GM23338 (cell line): ENCODE data around the gene ANAPC2. TPM values are rescaled to one million over a fixed set of nuclear protein-coding genes. Genes with fewer than 3 reads are reported as not detected.

ENCODE experiments used
- ATAC-seq: fragments of 200-7000 bp; cut with Tn5 transposase; 3 replicates; pipeline ENCODE4 v1.9.1; 2020
- DNase-seq: peaks from one replicate; pipeline ENCODE4 v3.0.0-alpha.2; 2015; ENCODE audit warnings: low spot score
- H2AFZ ChIP-seq: fragments of 200-600 bp; sonication (generic); 2 replicates; pipeline ENCODE4 v1.8.0; 2016; ENCODE audit warnings: antibody characterized with exemption, mild to moderate bottlenecking, moderate library complexity
- H3F3A ChIP-seq: fragments of 200-600 bp; sonication (generic); replicated peaks from 2 replicates; pipeline ENCODE4 v1.8.0; 2017; ENCODE audit warnings: antibody characterized with exemption, mixed run types, low read depth
- H3K27ac ChIP-seq: fragments of 200-600 bp; sonication (generic); 2 replicates; pipeline ENCODE4 v1.6.1; 2016; ENCODE audit warnings: low read depth
- H3K27me3 ChIP-seq: fragments of 200-600 bp; sonication (generic); 2 replicates; pipeline ENCODE4 v1.8.0; 2016; ENCODE audit warnings: mild to moderate bottlenecking, mixed run types, moderate library complexity; ENCODE audit not compliant: insufficient read depth
- H3K36me3 ChIP-seq: fragments of 200-600 bp; sonication (generic); 2 replicates; pipeline ENCODE4 v1.8.0; 2016; ENCODE audit warnings: mild to moderate bottlenecking; ENCODE audit not compliant: insufficient read depth
- H3K4me1 ChIP-seq: fragments of 200-600 bp; sonication (generic); 2 replicates; pipeline ENCODE4 v1.8.0; 2016; ENCODE audit warnings: mild to moderate bottlenecking, moderate library complexity; ENCODE audit not compliant: insufficient read depth
- H3K4me2 ChIP-seq: fragments of 200-600 bp; sonication (generic); 2 replicates; pipeline ENCODE4 v1.7.1; 2017; ENCODE audit warnings: mixed run types
- H3K4me3 ChIP-seq: fragments of 200-600 bp; sonication (generic); 2 replicates; pipeline ENCODE4 v1.6.1; 2016; ENCODE audit warnings: mixed run types
- H3K79me2 ChIP-seq: fragments of 200-600 bp; sonication (generic); replicated peaks from 2 replicates; pipeline ENCODE4 v1.8.0; 2017; ENCODE audit warnings: mild to moderate bottlenecking; ENCODE audit not compliant: insufficient read depth
- H3K9me2 ChIP-seq: fragments of 200-600 bp; sonication (generic); 2 replicates; pipeline ENCODE4 v1.8.0; 2017; ENCODE audit not compliant: insufficient read depth
- H4K20me1 ChIP-seq: fragments of 200-600 bp; sonication (generic); replicated peaks from 2 replicates; pipeline ENCODE4 v1.8.0; 2017; ENCODE audit warnings: mild to moderate bottlenecking; ENCODE audit not compliant: insufficient read depth
- H3K27ac Mint-ChIP-seq: 2 replicates; pipeline ENCODE4 v1.8.0; 2020; ENCODE audit warnings: inconsistent platforms, mild to moderate bottlenecking, moderate library complexity, mixed read lengths
- H3K27me3 Mint-ChIP-seq: 3 replicates; pipeline ENCODE4 v1.8.0; 2022; ENCODE audit warnings: low read depth, mild to moderate bottlenecking, moderate library complexity, mixed read lengths, inconsistent platforms; ENCODE audit not compliant: insufficient read depth, poor library complexity
- H3K36me3 Mint-ChIP-seq: 3 replicates; pipeline ENCODE4 v1.8.0; 2021; ENCODE audit warnings: low read depth, mild to moderate bottlenecking, inconsistent platforms, moderate library complexity, mixed read lengths
- H3K4me1 Mint-ChIP-seq: 3 replicates; pipeline ENCODE4 v1.8.0; 2020; ENCODE audit warnings: mild to moderate bottlenecking, inconsistent platforms, mixed read lengths
- H3K4me3 Mint-ChIP-seq: 3 replicates; pipeline ENCODE4 v1.8.0; 2021; ENCODE audit warnings: moderate library complexity, mild to moderate bottlenecking, inconsistent platforms, mixed read lengths
- H3K9me3 Mint-ChIP-seq: 3 replicates; pipeline ENCODE4 v1.8.0; 2020; ENCODE audit warnings: moderate library complexity, mild to moderate bottlenecking, inconsistent platforms, mixed read lengths
- CREB1 ChIP-seq: fragments of 250-450 bp; sonication (Bioruptor Pico); IDR thresholded peaks from 2 replicates; pipeline ENCODE4 v1.5.0; 2020; ENCODE audit warnings: low read depth, mild to moderate bottlenecking, moderate library complexity
- CTCF ChIP-seq, 2 experiments: fragments of 200-600 bp in 1 of 2; sonication (generic) in 1 of 2; conservative IDR thresholded peaks; 2 replicates each; pipeline versions ENCODE4 v1.5.1 to v1.6.1; 2016 to 2017; ENCODE audit warnings: antibody characterized with exemption in 2 of 2, low read depth in 2 of 2, mild to moderate bottlenecking in 2 of 2, moderate library complexity in 1 of 2
- ETS1 ChIP-seq: IDR thresholded peaks from 2 replicates; pipeline ENCODE4 v1.6.1; 2016; ENCODE audit warnings: antibody characterized with exemption
- EZH2 ChIP-seq: fragments of 200-600 bp; sonication (generic); IDR thresholded peaks from one replicate; pipeline ENCODE4 v1.8.0; 2017; ENCODE audit warnings: antibody characterized with exemption, mild to moderate bottlenecking, low read depth; ENCODE audit not compliant: unreplicated experiment
- EZH2phosphoT487 ChIP-seq: fragments of 200-600 bp; sonication (generic); IDR thresholded peaks from one replicate; pipeline ENCODE4 v1.8.1; 2018; ENCODE audit warnings: antibody characterized with exemption; ENCODE audit not compliant: unreplicated experiment
- JUNB ChIP-seq: IDR thresholded peaks from one replicate; pipeline ENCODE4 v1.6.1; 2016; ENCODE audit warnings: antibody characterized with exemption; ENCODE audit not compliant: unreplicated experiment
- NANOG ChIP-seq: IDR thresholded peaks from 2 replicates; pipeline ENCODE4 v1.6.1; 2016; ENCODE audit warnings: antibody characterized with exemption, borderline replicate concordance
- POLR2AphosphoS5 ChIP-seq: IDR thresholded peaks from 2 replicates; pipeline ENCODE4 v1.6.1; 2016; ENCODE audit warnings: antibody characterized with exemption, low read depth
- REST ChIP-seq: IDR thresholded peaks from one replicate; pipeline ENCODE4 v1.6.1; 2018; ENCODE audit warnings: antibody characterized with exemption; ENCODE audit not compliant: unreplicated experiment
- STAT1 ChIP-seq: IDR thresholded peaks from one replicate; pipeline ENCODE4 v1.6.1; 2016; ENCODE audit warnings: antibody characterized with exemption; ENCODE audit not compliant: unreplicated experiment
- ZNF114 ChIP-seq: fragments of 250-450 bp; sonication (Bioruptor Pico); IDR thresholded peaks from 2 replicates; pipeline ENCODE4 v1.5.0; 2020; ENCODE audit warnings: mild to moderate bottlenecking, moderate library complexity
- ZNF331 ChIP-seq: fragments of 250-450 bp; sonication (Bioruptor Pico); IDR thresholded peaks from 2 replicates; pipeline ENCODE4 v1.5.0; 2020; ENCODE audit warnings: low read depth, mild to moderate bottlenecking, moderate library complexity
- ZNF462 ChIP-seq: fragments of 250-450 bp; sonication (Bioruptor Pico); IDR thresholded peaks from 2 replicates; pipeline ENCODE4 v1.5.0; 2020; ENCODE audit warnings: mild to moderate bottlenecking, moderate library complexity
- polyA plus RNA-seq: library from polyadenylated mRNA; unstranded; fragments of >200 nt; fragmentation: Nextera tagmentation; extraction: Ambion mirVana; gene quantifications from 2 replicates; pipeline ENCODE4 v1.2.1, GENCODE V29; 2016
- total RNA-seq: library from RNA; depleted of rRNA; stranded (reverse); fragments of >200 nt; shearing (Covaris generic); gene quantifications from 2 replicates; pipeline ENCODE4 v1.2.3, GENCODE V29; 2014

Gene ANAPC2
- total and polyA plus RNA-seq, 2 experiments from 2014 or later, result 16.4 to 42.9 TPM

GRCh38 chr9:137194909-137195308 is 6.5 kb upstream of the ANAPC2 start:
- no peaks in the 10 kb centered on the region; the same call in 2 of the 3 replicates for H3K9me3 Mint-ChIP-seq
- TF ChIP-seq ZNF462 (CRISPR knock-in tag) (no peak), JUNB (no peak), ETS1 (no peak), ZNF114 (CRISPR knock-in tag) (no peak), STAT1 (no peak), CREB1 (CRISPR knock-in tag) (no peak), REST (no peak), POLR2AphosphoS5 (no peak), EZH2phosphoT487 (no peak), NANOG (no peak), CTCF (conservative IDR thresholded peaks at IDR 0.05; ENCODE audit: low read depth in 2 of 2) (no peak), ZNF331 (CRISPR knock-in tag) (no peak), EZH2 (no peak)
- no peaks in the 10 kb centered on the region for H3F3A ChIP-seq
- H3K4me1 Mint-ChIP-seq, result peaks cover 16% of the 10 kb centered on the region
- DNase-seq, result no peak
- no peaks in the 10 kb centered on the region for H3K9me2 ChIP-seq
- peaks cover 5% of the 10 kb centered on the region; the same call in 2 of the 3 replicates for H3K36me3 Mint-ChIP-seq
- no peaks in the 10 kb centered on the region for H3K36me3 ChIP-seq
- H3K27ac ChIP-seq, result no peak overlapping the region
- no peak overlapping the region for H3K4me2 ChIP-seq
- peaks cover 6% of the 10 kb centered on the region for H3K27me3 Mint-ChIP-seq
- no peak overlapping the region for H3K27ac Mint-ChIP-seq
- ATAC-seq, result peak; percentile 35
- H3K4me3 ChIP-seq, result no peak overlapping the region
- H2AFZ ChIP-seq, result no peak overlapping the region
- H3K27me3 ChIP-seq, result no peaks in the 10 kb centered on the region
- H3K4me3 Mint-ChIP-seq, result no peak overlapping the region
- H3K79me2 ChIP-seq, result peaks cover 45% of the 10 kb centered on the region
- no peaks in the 10 kb centered on the region; the same call in 1 of the 2 replicates for H4K20me1 ChIP-seq
- peaks cover 6% of the 10 kb centered on the region; the same call in 1 of the 2 replicates for H3K4me1 ChIP-seq
